ENCODE measurements around the gene RHOU. TPM values are rescaled to one million over a fixed set of nuclear protein-coding genes. Genes with fewer than 3 reads are reported as not detected.

Gene RHOU
- total and polyA plus RNA-seq, 10 of the 15 experiments (the other 5 are each of a cell fraction or from before 2014, with no cell fraction given) = not detected

DNA sequence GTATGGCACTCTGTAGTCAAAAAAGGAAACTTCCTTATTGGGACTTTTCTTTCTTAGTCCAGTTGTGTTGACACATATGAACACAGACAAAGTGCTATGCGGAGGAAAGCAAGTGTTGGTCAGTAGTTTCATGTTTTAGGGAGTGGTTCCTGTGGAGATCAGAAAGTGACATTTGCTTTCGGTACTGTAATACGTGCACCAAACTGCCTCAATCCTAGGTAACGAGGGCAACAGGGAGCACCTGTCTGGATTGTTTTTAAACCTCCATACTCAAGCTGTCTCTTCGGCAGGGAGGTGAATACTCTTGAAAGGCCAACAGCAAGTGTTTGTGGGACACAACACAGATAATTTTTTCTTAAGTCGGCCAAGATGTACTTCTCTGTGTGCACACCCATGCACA is 9.1 kb downstream of the RHOU start:
- intact Hi-C loops (cut with micrococcal nuclease; ENCODE audit: unreplicated experiment) (no loop called here), in situ Hi-C loops (cut with MboI) (no loop called here)
- POLR2A ChIA-PET = no interaction called here
- CTCF ChIA-PET = no interaction called here
- ATAC-seq (no peak), DNase-seq (ENCODE audit: low read depth, low spot score) (no peak), FAIRE-seq (no peak)
- no peaks in the 10 kb centered on the region for H3K4me1 ChIP-seq (ENCODE audit: control insufficient read depth, insufficient read depth, low read length)
- SMC1A ChIA-PET (ENCODE audit: uncharacterized antibody, unreplicated experiment) = no interaction called here
- WGBS (ENCODE audit: insufficient coverage, insufficient replicate concordance, low lambda C conversion rate, missing lambda C conversion rate) = 21% methylated on average over 6 of the region's 6 CpGs
- peaks cover 0 to 2% of the 10 kb centered on the region in 2 experiments; a peak in 3 of 4 replicates for H3K27me3 ChIP-seq (replicated peaks in 1 of 2; ENCODE audit: control insufficient read depth in 2 of 2, insufficient read depth in 2 of 2, low read length in 1 of 2)
- H3K9ac ChIP-seq (ENCODE audit: control insufficient read depth, insufficient read depth, low read length) = no peak overlapping the region
- H3K27ac ChIP-seq (ENCODE audit: control insufficient read depth, insufficient read depth) = no peak overlapping the region
- RAD21 ChIA-PET (ENCODE audit: unreplicated experiment) = no interaction called here
- no peaks in the 10 kb centered on the region for H4K20me1 ChIP-seq (ENCODE audit: control insufficient read depth, insufficient read depth)
- no peak overlapping the region for H2AFZ ChIP-seq (ENCODE audit: control insufficient read depth, low read depth, low read length)
- no peak for TF ChIP-seq PML (IDR thresholded peaks at IDR 0.05; ENCODE audit: low read length)
- TF ChIP-seq SUPT20H (IDR thresholded peaks at IDR 0.05; ENCODE audit: borderline replicate concordance, control insufficient read depth, low read depth, low read length) = no peak
- TF ChIP-seq MEF2A (IDR thresholded peaks at IDR 0.05; ENCODE audit: insufficient read depth, low read depth, low read length) = no peak
- no peak for TF ChIP-seq IRF4 (IDR thresholded peaks at IDR 0.05; ENCODE audit: low read depth, low read length)
- TF ChIP-seq RUNX3 (IDR thresholded peaks at IDR 0.05; ENCODE audit: low read length) = no peak
- TF ChIP-seq, protein P1, sequence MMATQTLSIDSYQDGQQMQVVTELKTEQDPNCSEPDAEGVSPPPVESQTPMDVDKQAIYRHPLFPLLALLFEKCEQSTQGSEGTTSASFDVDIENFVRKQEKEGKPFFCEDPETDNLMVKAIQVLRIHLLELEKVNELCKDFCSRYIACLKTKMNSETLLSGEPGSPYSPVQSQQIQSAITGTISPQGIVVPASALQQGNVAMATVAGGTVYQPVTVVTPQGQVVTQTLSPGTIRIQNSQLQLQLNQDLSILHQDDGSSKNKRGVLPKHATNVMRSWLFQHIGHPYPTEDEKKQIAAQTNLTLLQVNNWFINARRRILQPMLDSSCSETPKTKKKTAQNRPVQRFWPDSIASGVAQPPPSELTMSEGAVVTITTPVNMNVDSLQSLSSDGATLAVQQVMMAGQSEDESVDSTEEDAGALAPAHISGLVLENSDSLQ (IDR thresholded peaks at IDR 0.05) = no peak
- TF ChIP-seq CHD4 (IDR thresholded peaks at IDR 0.05) = no peak
- TF ChIP-seq NR2F1 (conservative IDR thresholded peaks at IDR 0.05) = no peak
- no peak for TF ChIP-seq YY1 (IDR thresholded peaks at IDR 0.05; ENCODE audit: low read depth, low read length)
- TF ChIP-seq SIN3A (IDR thresholded peaks at IDR 0.05; ENCODE audit: low read depth, low read length) = no peak
- TF ChIP-seq SREBF1 (IDR thresholded peaks at IDR 0.05; ENCODE audit: low read length) = no peak
- TF ChIP-seq, protein P2, sequence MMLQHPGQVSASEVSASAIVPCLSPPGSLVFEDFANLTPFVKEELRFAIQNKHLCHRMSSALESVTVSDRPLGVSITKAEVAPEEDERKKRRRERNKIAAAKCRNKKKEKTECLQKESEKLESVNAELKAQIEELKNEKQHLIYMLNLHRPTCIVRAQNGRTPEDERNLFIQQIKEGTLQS (IDR thresholded peaks at IDR 0.05; ENCODE audit: borderline replicate concordance, extremely low read depth, low read depth, low read length) = no peak
- TF ChIP-seq BCL11A (IDR thresholded peaks at IDR 0.05; ENCODE audit: low read depth, low read length) = no peak
- TF ChIP-seq, protein P3, sequence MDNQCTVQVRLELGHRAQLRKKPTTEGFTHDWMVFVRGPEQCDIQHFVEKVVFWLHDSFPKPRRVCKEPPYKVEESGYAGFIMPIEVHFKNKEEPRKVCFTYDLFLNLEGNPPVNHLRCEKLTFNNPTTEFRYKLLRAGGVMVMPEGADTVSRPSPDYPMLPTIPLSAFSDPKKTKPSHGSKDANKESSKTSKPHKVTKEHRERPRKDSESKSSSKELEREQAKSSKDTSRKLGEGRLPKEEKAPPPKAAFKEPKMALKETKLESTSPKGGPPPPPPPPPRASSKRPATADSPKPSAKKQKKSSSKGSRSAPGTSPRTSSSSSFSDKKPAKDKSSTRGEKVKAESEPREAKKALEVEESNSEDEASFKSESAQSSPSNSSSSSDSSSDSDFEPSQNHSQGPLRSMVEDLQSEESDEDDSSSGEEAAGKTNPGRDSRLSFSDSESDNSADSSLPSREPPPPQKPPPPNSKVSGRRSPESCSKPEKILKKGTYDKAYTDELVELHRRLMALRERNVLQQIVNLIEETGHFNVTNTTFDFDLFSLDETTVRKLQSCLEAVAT (IDR thresholded peaks at IDR 0.05) = no peak
- H3K9me3 ChIP-seq (replicated peaks; ENCODE audit: control insufficient read depth, insufficient read depth, low read length) = no peaks in the 10 kb centered on the region
- BruUV-seq (replicated peaks) = no TSS peak
- H3K4me2 ChIP-seq (ENCODE audit: control insufficient read depth, insufficient read depth) = no peak overlapping the region
- no peaks in the 10 kb centered on the region for H3K36me3 ChIP-seq (ENCODE audit: control insufficient read depth in 2 of 2, insufficient read depth in 2 of 2, low read length in 1 of 2)
- no peaks in the 10 kb centered on the region for H3K79me2 ChIP-seq (ENCODE audit: control insufficient read depth, insufficient read depth, low read length)
- no peak overlapping the region for H3K4me3 ChIP-seq

Data from GM12878 (cell line).